Stimulated activated CD8-positive, alpha-beta memory T cell treated with anti-CD3 and anti-CD28 coated beads, Interleukin-12 subunit alpha, Interleukin-12 subunit beta, amount 100 ng/mL, for 24 hours (primary cell): ENCODE data around the gene EDEM2.
"Not testable (repeated sequence)": the region's sequence is repeated elsewhere in the genome, so short reads cannot be mapped to it uniquely, and the experiment has no call there.

Experiments
- DNase-seq: peaks from one replicate; pipeline ENCODE4 v3.0.0-alpha.2; 2020; ENCODE audit errors: extremely low read depth

EDEM2 gene

GRCh38 chr20:35146920-35147574 lies at the start of gene EDEM2:
Gene EDEM2 (minus strand): TSS chr20:35147336. CDS start chr20:35147258, 78 bp downstream.
- DNase-seq: peak; percentile 84

GRCh38 chr20:35196313-35196712 lies 49.2 kb upstream of the EDEM2 start:
- no peak for DNase-seq

GRCh38 chr20:35193031-35193791 lies 46.1 kb upstream of the EDEM2 start:
- not testable (repeated sequence) for DNase-seq

GRCh38 chr20:35192118-35192872 lies 45.2 kb upstream of the EDEM2 start:
- DNase-seq: no peak

- DNase-seq: no peak
These were observed 44.4 kb upstream of the EDEM2 start for GRCh38 chr20:35191419-35192117.

GRCh38 chr20:35190556-35190955 lies 43.4 kb upstream of the EDEM2 start:
- no peak for DNase-seq

- DNase-seq: not testable (repeated sequence)
These were observed 42.1 kb upstream of the EDEM2 start for GRCh38 chr20:35189223-35189622.

- DNase-seq: no peak
These were observed 40.6 kb upstream of the EDEM2 start for GRCh38 chr20:35187584-35188190.

GRCh38 chr20:35186691-35187289 lies 39.7 kb upstream of the EDEM2 start:
- not testable (repeated sequence) for DNase-seq

GRCh38 chr20:35181731-35182130 lies 34.6 kb upstream of the EDEM2 start:
- no peak for DNase-seq

- no peak for DNase-seq
These were observed 33.1 kb upstream of the EDEM2 start for GRCh38 chr20:35180266-35180665.

GRCh38 chr20:35179292-35180212 lies 32.4 kb upstream of the EDEM2 start:
- no peak for DNase-seq

- no peak for DNase-seq
These were observed 29.0 kb upstream of the EDEM2 start for GRCh38 chr20:35176132-35176531.

GRCh38 chr20:35174458-35175216 lies 27.5 kb upstream of the EDEM2 start:
- DNase-seq: no peak

GRCh38 chr20:35173576-35174192 lies 26.5 kb upstream of the EDEM2 start:
- no peak for DNase-seq

GRCh38 chr20:35172434-35172806 lies 25.3 kb upstream of the EDEM2 start:
- DNase-seq: no peak

GRCh38 chr20:35171753-35172433 lies 24.8 kb upstream of the EDEM2 start, which contains the start of gene PROCR:
Gene PROCR (plus strand): TSS chr20:35172072. CDS start chr20:35172155, 83 bp downstream.
- DNase-seq: no peak

GRCh38 chr20:35171438-35171752 lies 24.3 kb upstream of the EDEM2 start:
- DNase-seq: no peak
